NK-92 (cell line): ENCODE measurements around the gene SIGMAR1.
"Not testable (repeated sequence)": the region's sequence is repeated elsewhere in the genome, so short reads cannot be mapped to it uniquely, and the experiment has no call there.

ENCODE experiments used
- DNase-seq: peaks from one replicate; lab custom pipeline; 2025; ENCODE audit not compliant: unreplicated experiment; lab: John Stamatoyannopoulos, UW

Gene SIGMAR1

DNA sequence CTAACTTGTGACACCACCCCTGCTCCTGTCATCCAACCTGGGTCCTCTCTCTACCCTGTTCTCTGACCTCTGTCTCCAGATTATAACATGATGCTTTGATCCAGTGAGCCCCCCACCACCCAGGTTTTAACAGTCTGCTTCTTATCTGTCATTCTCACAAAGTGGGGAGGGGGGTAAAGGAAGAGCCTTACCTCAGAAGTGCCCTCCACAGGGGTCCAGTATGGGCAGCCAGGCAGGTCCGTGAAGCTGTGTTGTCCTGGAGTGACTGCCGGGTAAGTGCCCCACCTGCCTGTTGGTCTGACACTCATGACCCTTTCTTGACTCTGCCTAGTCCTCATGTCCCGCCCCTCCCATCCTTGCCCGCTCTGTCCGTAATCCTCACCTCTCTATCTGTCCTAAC is 17.8 kb upstream of the SIGMAR1 start:
- no peak for DNase-seq

GRCh38 chr9:34654323-34655051 is 16.9 kb upstream of the SIGMAR1 start:
- DNase-seq: no peak

- no peak for DNase-seq
Observed at GRCh38 chr9:34653151-34654072, 15.8 kb upstream of the SIGMAR1 start.

DNA sequence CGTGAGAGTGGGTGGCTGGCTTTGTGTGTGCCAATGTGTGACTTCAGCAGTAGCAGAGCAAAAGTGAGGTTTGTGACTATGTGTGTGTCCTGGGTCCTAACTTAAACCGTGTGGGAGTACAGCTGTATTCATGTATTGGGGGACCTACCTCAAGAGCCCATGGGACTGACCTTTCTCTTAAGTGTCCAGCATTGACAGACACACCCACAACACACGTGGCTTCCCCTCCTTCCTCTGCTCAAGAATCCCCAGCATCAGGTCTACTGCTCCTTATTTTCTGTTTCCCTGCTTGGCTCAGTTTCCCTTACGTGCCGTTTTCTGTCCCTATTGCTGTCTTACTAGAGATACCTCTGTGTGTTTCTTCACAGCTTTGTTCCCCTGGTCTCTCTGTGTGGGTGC is 15.0 kb upstream of the SIGMAR1 start:
- DNase-seq: no peak

GRCh38 chr9:34651876-34652601 is 14.5 kb upstream of the SIGMAR1 start, which contains the start of gene IL11RA:
Gene IL11RA (plus strand): TSS chr9:34652185. CDS start chr9:34655218, 3,033 bp downstream.
- DNase-seq: no peak

DNA sequence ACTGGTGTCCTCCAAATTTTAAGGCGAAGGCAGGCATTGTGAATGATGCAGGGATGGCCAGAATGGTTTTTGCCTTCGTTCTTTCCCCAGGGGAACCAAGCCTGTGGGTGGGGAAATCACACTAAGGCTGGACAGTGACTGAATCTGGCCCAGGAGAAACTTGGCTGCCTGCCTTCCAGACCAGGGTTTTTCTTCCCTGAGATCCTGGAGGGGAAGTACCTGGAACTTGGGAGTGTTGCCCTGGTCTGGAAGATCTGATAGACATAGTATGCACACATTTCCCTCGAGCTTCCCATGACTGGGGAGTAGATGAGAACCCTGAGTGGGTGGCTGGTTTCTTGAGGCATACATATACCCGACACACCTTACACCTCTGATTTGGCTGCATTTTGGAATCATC is 13.7 kb upstream of the SIGMAR1 start:
- no peak for DNase-seq

DNA sequence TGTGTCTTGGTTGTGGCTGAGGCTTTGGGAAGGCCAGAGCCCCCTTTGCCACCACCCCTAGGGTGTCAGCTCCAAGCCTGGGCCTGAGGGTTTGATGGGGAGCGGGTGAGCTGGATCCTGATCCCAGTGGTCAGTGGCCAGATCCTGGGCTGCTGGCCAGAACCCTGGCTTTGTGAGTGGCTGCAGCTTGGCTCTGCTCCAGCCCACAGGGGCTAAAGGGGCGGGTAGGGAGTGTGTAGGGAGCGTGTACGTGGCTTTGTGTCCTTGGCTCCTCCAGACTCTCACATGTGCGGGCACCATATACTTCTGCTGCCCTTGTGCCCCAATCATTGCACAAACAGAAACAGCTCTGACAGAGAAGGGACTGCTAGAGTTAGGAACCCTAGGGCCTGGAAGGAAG is 13.2 kb upstream of the SIGMAR1 start:
- no peak for DNase-seq

GRCh38 chr9:34648673-34649072 is 11.1 kb upstream of the SIGMAR1 start:
- DNase-seq: no peak

DNA sequence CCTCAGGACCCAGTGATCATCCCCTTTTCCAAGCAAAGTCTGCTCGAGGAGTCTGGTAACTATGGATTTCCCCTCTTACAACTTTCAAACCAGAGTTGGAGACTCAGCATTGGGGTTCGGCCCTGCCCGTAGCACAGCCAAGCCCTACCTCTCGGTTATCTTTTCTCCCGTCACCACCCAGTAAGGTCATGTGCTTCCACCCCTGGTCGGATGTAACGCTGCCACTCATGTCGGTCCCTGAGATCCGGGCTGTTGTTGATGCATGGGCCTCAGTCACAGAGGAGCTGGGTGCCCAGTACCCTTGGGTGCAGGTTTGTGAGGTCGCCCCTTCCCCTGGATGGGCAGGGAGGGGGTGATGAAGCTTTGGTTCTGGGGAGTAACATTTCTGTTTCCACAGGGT is 10.1 kb upstream of the SIGMAR1 start:
- no peak for DNase-seq

DNA sequence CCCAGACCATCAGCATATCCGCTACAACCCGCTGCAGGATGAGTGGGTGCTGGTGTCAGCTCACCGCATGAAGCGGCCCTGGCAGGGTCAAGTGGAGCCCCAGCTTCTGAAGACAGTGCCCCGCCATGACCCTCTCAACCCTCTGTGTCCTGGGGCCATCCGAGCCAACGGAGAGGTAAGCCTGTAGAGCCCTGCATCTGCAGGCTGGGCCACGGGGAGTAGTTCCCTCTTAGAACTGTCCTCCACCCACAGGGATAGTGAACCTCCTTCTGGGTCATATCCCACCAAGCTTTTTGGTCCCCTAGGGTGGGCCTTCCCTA is 9.5 kb upstream of the SIGMAR1 start:
- no peak for DNase-seq

DNA sequence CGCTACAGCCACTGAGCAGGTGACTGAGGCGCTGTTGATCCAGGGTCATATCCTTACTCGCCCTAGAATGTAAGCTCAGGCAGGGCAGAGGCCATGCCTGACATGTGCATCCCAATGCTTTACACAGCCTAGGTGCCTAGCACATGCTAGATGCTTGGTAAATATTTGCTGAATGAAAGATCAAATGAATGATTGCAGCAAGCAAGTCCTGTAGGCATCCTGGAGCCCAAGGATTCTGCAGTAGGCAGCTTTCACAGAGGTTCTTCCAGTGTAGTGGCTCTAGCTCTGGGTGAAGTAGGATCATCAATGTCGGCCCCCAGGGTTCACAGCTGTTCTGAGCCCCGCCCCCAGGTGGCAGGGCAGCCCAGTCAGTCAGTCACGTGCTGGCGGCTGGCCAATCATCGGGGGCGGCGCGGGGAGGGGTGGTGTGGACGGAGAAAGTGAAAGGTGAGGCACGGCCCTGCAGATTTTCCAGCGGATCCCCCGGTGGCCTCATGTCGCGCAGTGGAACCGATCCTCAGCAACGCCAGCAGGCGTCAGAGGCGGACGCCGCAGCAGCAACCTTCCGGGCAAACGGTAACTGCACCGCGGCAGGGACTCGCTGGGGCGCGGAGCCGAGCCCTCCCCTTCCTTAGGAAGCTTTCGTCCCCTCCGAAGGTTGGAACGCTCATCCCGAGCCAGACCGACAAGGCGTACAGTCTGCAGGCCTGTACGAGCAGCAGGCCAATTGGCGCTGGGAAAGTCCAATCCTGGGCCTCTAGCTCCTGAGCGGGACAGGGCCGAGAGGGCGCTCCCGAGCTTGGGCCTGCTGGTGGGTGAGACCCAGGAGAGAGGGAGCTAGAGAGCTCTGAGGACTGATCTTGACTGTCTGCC is 8.9 kb upstream of the SIGMAR1 start, which contains the start of gene GALT:
Gene GALT, plus strand, starts transcription at position 465 of the 873 bp plus-strand sequence. Its CDS starts 30 bp downstream, at position 495.
- DNase-seq: peak; percentile 91

DNA sequence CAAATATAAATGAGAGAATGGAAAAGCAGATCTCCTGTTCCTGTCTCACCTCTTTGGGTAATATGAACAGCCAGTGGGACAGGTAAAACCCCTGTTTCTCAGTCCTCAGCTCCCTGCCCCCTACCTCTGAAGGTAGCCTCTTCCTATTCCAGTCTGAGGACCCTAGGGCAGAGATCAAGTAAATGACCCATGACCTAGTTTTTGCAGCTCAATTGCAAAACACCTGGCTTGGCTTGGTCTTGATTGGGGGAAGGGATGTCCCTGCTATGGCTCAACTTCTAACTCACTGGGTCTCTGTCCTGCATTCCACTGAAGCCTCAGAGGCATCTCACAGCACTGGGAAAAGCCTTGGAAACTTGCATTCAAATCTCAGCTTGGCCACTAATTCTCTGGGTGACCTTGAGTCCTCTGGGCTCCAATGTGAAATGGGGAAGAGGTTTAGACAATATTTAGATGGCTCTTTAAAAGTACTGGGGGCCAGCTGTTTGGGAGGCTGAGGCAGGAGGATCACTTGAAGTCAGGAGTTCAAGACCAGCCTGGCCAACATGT is 7.3 kb upstream of the SIGMAR1 start:
- DNase-seq: no peak

- DNase-seq: no peak
Observed at GRCh38 chr9:34642679-34643078, 5.1 kb upstream of the SIGMAR1 start.

GRCh38 chr9:34639322-34639721 is 1.7 kb upstream of the SIGMAR1 start:
- not testable (repeated sequence) for DNase-seq

GRCh38 chr9:34638138-34638445 is 505 bp upstream of the SIGMAR1 start:
- DNase-seq: no peak

GRCh38 chr9:34636791-34637355 is 714 bp downstream of the SIGMAR1 start:
- DNase-seq: no peak

DNA sequence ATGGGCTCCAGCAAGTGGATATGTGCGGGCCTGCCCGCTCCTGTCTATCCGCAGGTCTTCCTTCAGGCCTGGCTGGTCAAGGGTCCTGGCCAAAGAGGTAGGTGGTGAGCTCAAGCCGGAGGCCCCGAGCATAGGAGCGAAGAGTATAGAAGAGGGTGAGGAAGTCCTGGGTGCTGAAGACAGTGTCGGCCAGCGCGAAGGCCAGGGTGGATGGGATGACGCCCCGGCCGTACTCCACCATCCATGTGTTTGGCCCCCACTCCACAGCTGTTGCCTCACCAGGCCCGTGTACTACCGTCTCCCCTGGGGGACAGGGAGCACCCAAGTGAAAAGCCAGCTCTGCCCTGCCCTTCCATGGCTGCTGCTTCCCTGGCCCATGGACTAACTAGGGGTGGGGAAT is 2.0 kb downstream of the SIGMAR1 start:
- no peak for DNase-seq

- no peak for DNase-seq
Observed at GRCh38 chr9:34634551-34635248, 2.9 kb downstream of the SIGMAR1 start.

GRCh38 chr9:34633851-34634550 is 3.6 kb downstream of the SIGMAR1 start:
- no peak for DNase-seq
